Prostate gland (tissue), 2 donors: Measurements from ENCODE around the gene GRK2. TPM values are rescaled to one million over a fixed set of nuclear protein-coding genes. Genes with fewer than 3 reads are reported as not detected.

Experiments
- DNase-seq: peaks from one replicate; pipeline ENCODE4 v3.0.0-alpha.2; 2019; ENCODE audit warnings: low spot score
- H3K27ac ChIP-seq, 2 donors: fragments of 200-600 bp; sonication (generic); 2 replicates each; pipeline ENCODE4 v1.5.1; 2017 to 2019
- H3K27me3 ChIP-seq: fragments of 200-600 bp; sonication (generic); replicated peaks from 2 replicates; pipeline ENCODE4 v1.5.1; 2019; ENCODE audit not compliant: insufficient read depth
- H3K36me3 ChIP-seq, 2 donors: fragments of 200-600 bp; sonication (generic); 1 replicate in 1 of 2; 2 replicates in 1 of 2; pipeline versions ENCODE4 v1.5.1 to v1.8.1; 2017 to 2019
- H3K4me1 ChIP-seq: fragments of 200-600 bp; sonication (generic); replicated peaks from 2 replicates; pipeline ENCODE4 v1.5.1; 2019
- H3K4me3 ChIP-seq, 2 donors: fragments of 200-600 bp; sonication (generic); 2 replicates each; pipeline ENCODE4 v1.5.1; 2017 to 2019
- H3K9me3 ChIP-seq: fragments of 200-600 bp; sonication (generic); 2 replicates; pipeline ENCODE4 v1.5.1; 2017
- CTCF ChIP-seq, 4 experiments: fragments of 200-600 bp in 2 of 4; fragments of 450-650 bp in 2 of 4; sonication (generic) in 2 of 4; IDR thresholded peaks; 1 replicate in 3 of 4; 2 replicates in 1 of 4; pipeline ENCODE4 v1.5.1; 2016 to 2019; ENCODE audit warnings: antibody characterized with exemption in 4 of 4, mild to moderate bottlenecking in 2 of 4, moderate library complexity in 2 of 4
- POLR2A ChIP-seq: fragments of 450-650 bp; IDR thresholded peaks from one replicate; pipeline ENCODE4 v1.6.1; 2016; ENCODE audit warnings: antibody characterized with exemption, mild to moderate bottlenecking
- POLR2AphosphoS5 ChIP-seq: sonication (generic); formaldehyde crosslinking; IDR thresholded peaks from one replicate; pipeline ENCODE4 v1.6.1; 2017; ENCODE audit warnings: antibody characterized with exemption
- WGBS: methylation state at CpG from one replicate; pipeline ENCODE4 v1.1.5; 2018; 5-methylcytosine and 5-hydroxymethylcytosine counted together
- intact Hi-C: fragments of 100-400 bp; cut with DNase I; formaldehyde crosslinking; loops from one replicate; pipeline ENCODE4 v1.14.2; 2022
- total RNA-seq, 2 donors: library from RNA; depleted of rRNA; stranded (reverse); fragments of >200 nt; gene quantifications; one replicate each; pipeline ENCODE4 v1.1.0, GENCODE V29; 2016

GRK2 gene
- total RNA-seq, 2 donors from 2014 or later = 102 to 111 TPM

- Histone ChIP-seq H3K4me1 (peaks cover 49% of the 10 kb centered on the region), H3K36me3 (peaks cover 8 to 27% of the 10 kb centered on the region in 2 donors), H3K27me3 (no peaks in the 10 kb centered on the region), H3K4me3 (peak overlapping the region in 1 of 2 donors; percentile 19), H3K27ac (peak overlapping the region; percentile 82 to 83), H3K9me3 (no peaks in the 10 kb centered on the region)
- intact Hi-C loops = no loop called here
- peak; percentile 85 for DNase-seq
- TF ChIP-seq POLR2AphosphoS5 (peak; percentile 80), CTCF (IDR thresholded peaks at IDR 0.05) (no peak), POLR2A (peak; percentile 53)
- 19% methylated on average over 24 of the region's 24 CpGs for WGBS
These were observed 11.1 kb downstream of the GRK2 start for GRCh38 chr11:67277231-67277961.

- 81% methylated on average over 10 of the region's 14 CpGs for WGBS
- H3K27ac ChIP-seq = peak overlapping the region; percentile 82 to 83
- no peak overlapping the region for H3K4me3 ChIP-seq
- no peak for DNase-seq
- peaks cover 40% of the 10 kb centered on the region for H3K4me1 ChIP-seq
- TF ChIP-seq POLR2A = no peak
- no peak for TF ChIP-seq POLR2AphosphoS5
- H3K27me3 ChIP-seq = no peaks in the 10 kb centered on the region
- peaks cover 8 to 36% of the 10 kb centered on the region in 2 donors for H3K36me3 ChIP-seq
- no peaks in the 10 kb centered on the region for H3K9me3 ChIP-seq
- intact Hi-C loops = no loop called here
These were observed 12.1 kb downstream of the GRK2 start for GRCh38 chr11:67278135-67278938.

GRCh38 chr11:67278939-67279588 is 12.8 kb downstream of the GRK2 start:
- DNase-seq = no peak
- WGBS = 87% methylated on average over 12 of the region's 14 CpGs
- TF ChIP-seq POLR2AphosphoS5 = no peak
- no peak for TF ChIP-seq CTCF (IDR thresholded peaks at IDR 0.05)
- TF ChIP-seq POLR2A = no peak
- Histone ChIP-seq H3K27ac (peak overlapping the region; percentile 82 to 83), H3K36me3 (peaks cover 14 to 44% of the 10 kb centered on the region in 2 donors), H3K9me3 (no peaks in the 10 kb centered on the region), H3K4me3 (no peak overlapping the region), H3K4me1 (peaks cover 33% of the 10 kb centered on the region), H3K27me3 (no peaks in the 10 kb centered on the region)
- intact Hi-C loops = no loop called here

- TF ChIP-seq POLR2A (no peak), POLR2AphosphoS5 (no peak), CTCF (IDR thresholded peaks at IDR 0.05) (no peak)
- 84% methylated on average over 17 of the region's 17 CpGs for WGBS
- intact Hi-C loops = no loop called here
- Histone ChIP-seq H3K36me3 (peaks cover 21 to 51% of the 10 kb centered on the region in 2 donors), H3K27me3 (no peaks in the 10 kb centered on the region), H3K4me1 (peaks cover 28% of the 10 kb centered on the region), H3K9me3 (no peaks in the 10 kb centered on the region), H3K27ac (peak overlapping the region in 1 of 2 donors; percentile 13), H3K4me3 (no peak overlapping the region)
- no peak for DNase-seq
These were observed 13.5 kb downstream of the GRK2 start for GRCh38 chr11:67279589-67280340.
